Caco-2 (cell line): ENCODE results near the gene MARF1. TPM values are rescaled to one million over a fixed set of nuclear protein-coding genes. Genes with fewer than 3 reads are reported as not detected.

Experiments used
- BruUV-seq: library from RNA; stranded (reverse); fragments of 400-500 nt; replicated peaks from 2 replicates; lab custom pipeline; 2021; lab: Mats Ljungman, UMichigan
- CTCF ChIA-PET: fragments of 300-600 bp; sonication (Branson Sonifier 250); formaldehyde crosslinking; loops from one replicate; lab custom pipeline; 2022; ENCODE audit warnings: antibody characterized with exemption; lab: Charles Lee
- POLR2A ChIA-PET: fragments of 300-600 bp; sonication (Branson Sonifier 250); formaldehyde crosslinking; loops from one replicate; lab custom pipeline; 2022; ENCODE audit warnings: antibody characterized with exemption; lab: Charles Lee
- DNase-seq, 2 experiments: peaks; one replicate each; pipeline versions ENCODE4 v3.0.0 to v3.0.0-alpha.2; 2020 to 2022
- H3K27me3 ChIP-seq: replicated peaks from 2 replicates; pipeline ENCODE4 v1.6.0; 2011; ENCODE audit warnings: low read length; ENCODE audit not compliant: control insufficient read depth, insufficient read depth
- H3K36me3 ChIP-seq: 2 replicates; pipeline ENCODE4 v1.5.1; 2011; ENCODE audit warnings: low read length; ENCODE audit not compliant: control insufficient read depth, insufficient read depth
- H3K4me1 ChIP-seq: fragments of 250-450 bp; sonication (Bioruptor Pico); 2 replicates; pipeline ENCODE4 v1.5.1; 2020; ENCODE audit warnings: mild to moderate bottlenecking
- H3K4me3 ChIP-seq: 2 replicates; pipeline ENCODE4 v1.5.1; 2011; ENCODE audit warnings: low read depth, mild to moderate bottlenecking, control low read depth, low read length
- H3K9me3 ChIP-seq: fragments of 250-450 bp; sonication (Bioruptor Pico); 2 replicates; pipeline ENCODE4 v1.5.1; 2020; ENCODE audit warnings: mild to moderate bottlenecking, moderate library complexity
- H3K27ac Mint-ChIP-seq: one replicate; pipeline ENCODE4 v1.8.0; 2022; ENCODE audit warnings: mixed read lengths; ENCODE audit not compliant: unreplicated experiment
- H3K27me3 Mint-ChIP-seq: one replicate; pipeline ENCODE4 v1.8.0; 2022; ENCODE audit warnings: mixed read lengths; ENCODE audit not compliant: insufficient read depth, unreplicated experiment
- H3K36me3 Mint-ChIP-seq: one replicate; pipeline ENCODE4 v1.8.0; 2022; ENCODE audit warnings: mild to moderate bottlenecking, mixed read lengths; ENCODE audit not compliant: insufficient read depth, unreplicated experiment
- H3K4me1 Mint-ChIP-seq: one replicate; pipeline ENCODE4 v1.8.0; 2022; ENCODE audit warnings: low read depth, mixed read lengths; ENCODE audit not compliant: unreplicated experiment
- H3K4me3 Mint-ChIP-seq: one replicate; pipeline ENCODE4 v1.8.0; 2022; ENCODE audit warnings: mild to moderate bottlenecking, moderate library complexity, mixed read lengths; ENCODE audit not compliant: unreplicated experiment
- H3K9me3 Mint-ChIP-seq: one replicate; pipeline ENCODE4 v1.8.0; 2022; ENCODE audit warnings: mixed read lengths; ENCODE audit not compliant: unreplicated experiment
- CTCF ChIP-seq, 2 experiments: fragments of 200-600 bp in 1 of 2; IDR thresholded peaks; 1 replicate in 1 of 2; 2 replicates in 1 of 2; pipeline versions ENCODE4 v1.5.1 to v1.8.0; 2011 to 2022; ENCODE audit warnings: antibody characterized with exemption in 1 of 2, control low read depth in 1 of 2, inconsistent platforms in 1 of 2, low read depth in 1 of 2, low read length in 1 of 2, mild to moderate bottlenecking in 1 of 2, moderate library complexity in 1 of 2; ENCODE audit not compliant: insufficient read depth in 1 of 2, severe bottlenecking in 1 of 2, unreplicated experiment in 1 of 2
- intact Hi-C: fragments of 100-400 bp; cut with micrococcal nuclease; formaldehyde crosslinking; loops from one replicate; pipeline ENCODE4 v1.10.0; 2022; ENCODE audit not compliant: unreplicated experiment
- total RNA-seq: library from RNA; stranded (reverse); gene quantifications from 2 replicates; pipeline ENCODE4 v1.2.3, GENCODE V29; 2022

The MARF1 gene
- total RNA-seq, 1 experiment from 2014 or later: 22.3 TPM

- intact Hi-C loops: no loop called here
- H3K4me3 Mint-ChIP-seq: peak overlapping the region; percentile 24
- ChIA-PET POLR2A (interaction anchor here (0.6 kb wide), 1 partner anchor 27 kb away, joined by 3 read pairs; the partner anchor contains the start of gene MARF1), CTCF (no interaction called here)
- peaks cover 14% of the 10 kb centered on the region for H3K36me3 Mint-ChIP-seq
- H3K27me3 Mint-ChIP-seq: no peaks in the 10 kb centered on the region
- peaks cover 23% of the 10 kb centered on the region for H3K4me1 Mint-ChIP-seq
- no peaks in the 10 kb centered on the region for H3K27me3 ChIP-seq
- no TSS peak for BruUV-seq
- H3K9me3 ChIP-seq: peaks cover 4% of the 10 kb centered on the region; the same call in 1 of the 2 replicates
- H3K4me1 ChIP-seq: peaks cover 27% of the 10 kb centered on the region
- no peaks in the 10 kb centered on the region for H3K9me3 Mint-ChIP-seq
- H3K4me3 ChIP-seq: no peak overlapping the region
- H3K27ac Mint-ChIP-seq: peak overlapping the region; percentile 87
- no peak for DNase-seq
- peaks cover 3% of the 10 kb centered on the region for H3K36me3 ChIP-seq
- no peak for TF ChIP-seq CTCF (IDR thresholded peaks at IDR 0.05; ENCODE audit: insufficient read depth in 1 of 2, low read depth in 1 of 2, low read length in 1 of 2, severe bottlenecking in 1 of 2, unreplicated experiment in 1 of 2)
These were observed 26.9 kb downstream of the MARF1 start for GRCh38 chr16:15616012-15616411.

GRCh38 chr16:15613676-15614075, 29.3 kb downstream of the MARF1 start:
- peak overlapping the region; percentile 53 for H3K27ac Mint-ChIP-seq
- no TSS peak for BruUV-seq
- no peak overlapping the region for H3K4me3 ChIP-seq
- H3K27me3 Mint-ChIP-seq: no peaks in the 10 kb centered on the region
- H3K36me3 ChIP-seq: peaks cover 3% of the 10 kb centered on the region
- no peak for TF ChIP-seq CTCF (IDR thresholded peaks at IDR 0.05; ENCODE audit: insufficient read depth in 1 of 2, low read depth in 1 of 2, low read length in 1 of 2, severe bottlenecking in 1 of 2, unreplicated experiment in 1 of 2)
- intact Hi-C loops: no loop called here
- H3K9me3 ChIP-seq: peaks cover 4% of the 10 kb centered on the region; the same call in 1 of the 2 replicates
- H3K9me3 Mint-ChIP-seq: no peaks in the 10 kb centered on the region
- no peak for DNase-seq
- no peaks in the 10 kb centered on the region for H3K27me3 ChIP-seq
- CTCF ChIA-PET: no interaction called here
- POLR2A ChIA-PET: no interaction called here
- peak overlapping the region; percentile 4 for H3K4me3 Mint-ChIP-seq
- H3K36me3 Mint-ChIP-seq: peaks cover 14% of the 10 kb centered on the region
- peaks cover 22% of the 10 kb centered on the region for H3K4me1 Mint-ChIP-seq
- peaks cover 27% of the 10 kb centered on the region for H3K4me1 ChIP-seq

DNA sequence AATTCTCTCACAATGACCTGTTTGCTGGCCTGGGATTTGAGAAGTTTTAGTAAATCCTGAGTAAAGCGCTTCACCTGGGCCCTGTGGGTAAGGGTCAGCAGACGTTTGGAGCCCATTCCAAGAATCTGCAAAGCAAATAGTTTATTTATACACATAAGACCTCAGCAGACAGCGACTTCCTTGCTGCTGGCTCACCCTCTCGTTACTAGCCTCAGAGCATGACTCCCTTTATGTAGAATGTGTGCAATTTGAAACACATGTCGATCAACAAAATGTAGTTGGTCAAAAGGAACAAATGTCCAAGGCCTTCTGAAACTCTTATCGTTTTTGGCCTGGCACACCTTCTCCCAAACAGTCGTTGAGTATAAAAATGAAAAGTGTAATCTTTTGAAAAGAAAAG, 31.3 kb downstream of the MARF1 start:
- no peaks in the 10 kb centered on the region for H3K27me3 Mint-ChIP-seq
- no TSS peak for BruUV-seq
- ChIA-PET CTCF (interaction anchor here (0.7 kb wide), 1 partner anchor 576 kb away, joined by 3 read pairs; no protein-coding TSS in a partner anchor), POLR2A (no interaction called here)
- H3K4me1 ChIP-seq: peaks cover 27% of the 10 kb centered on the region
- H3K27ac Mint-ChIP-seq: no peak overlapping the region
- no peaks in the 10 kb centered on the region for H3K27me3 ChIP-seq
- H3K36me3 ChIP-seq: peaks cover 3% of the 10 kb centered on the region
- no peak overlapping the region for H3K4me3 Mint-ChIP-seq
- H3K9me3 Mint-ChIP-seq: no peaks in the 10 kb centered on the region
- no peak for TF ChIP-seq CTCF (IDR thresholded peaks at IDR 0.05; ENCODE audit: insufficient read depth in 1 of 2, low read depth in 1 of 2, low read length in 1 of 2, severe bottlenecking in 1 of 2, unreplicated experiment in 1 of 2)
- peaks cover 4% of the 10 kb centered on the region; the same call in 1 of the 2 replicates for H3K9me3 ChIP-seq
- no peak for DNase-seq
- H3K4me1 Mint-ChIP-seq: peaks cover 13% of the 10 kb centered on the region
- H3K36me3 Mint-ChIP-seq: peaks cover 19% of the 10 kb centered on the region
- intact Hi-C loops: no loop called here
- no peak overlapping the region for H3K4me3 ChIP-seq
